H1 (cell line): ENCODE data around the gene LRRC4C. TPM values are rescaled to one million over a fixed set of nuclear protein-coding genes. Genes with fewer than 3 reads are reported as not detected.

Experiments
- CTCF ChIA-PET: fragments of 300-600 bp; sonication (Branson Sonifier 250); formaldehyde crosslinking; loops from one replicate; lab custom pipeline; 2021; ENCODE audit not compliant: partially characterized antibody; lab: Charles Lee
- POLR2A ChIA-PET: fragments of 300-600 bp; sonication (Branson Sonifier 250); formaldehyde crosslinking; loops from one replicate; lab custom pipeline; 2021; ENCODE audit warnings: inconsistent platforms; ENCODE audit not compliant: partially characterized antibody; lab: Charles Lee
- DNase-seq, 2 experiments: peaks; one replicate each; pipeline versions ENCODE4 v3.0.0 to v3.0.0-alpha.2; 2010 to 2022; ENCODE audit warnings: low spot score in 2 of 2, low read depth in 1 of 2, mixed read lengths in 1 of 2
- FAIRE-seq: peaks from 2 replicates; lab custom pipeline; 2011; peaks lifted over from hg19 to GRCh38; lab: Jason Lieb, UNC
- H2AFZ ChIP-seq: 2 replicates; pipeline ENCODE4 v1.8.1; 2012; ENCODE audit warnings: low read length, inconsistent platforms
- H2AK5ac ChIP-seq: 2 replicates; pipeline ENCODE4 v1.6.1; 2013; ENCODE audit warnings: low read depth, low read length
- H2BK120ac ChIP-seq: replicated peaks from 2 replicates; pipeline ENCODE3; 2013; ENCODE audit warnings: low read depth, low read length, inconsistent platforms
- H2BK12ac ChIP-seq: 2 replicates; pipeline ENCODE4 v1.6.1; 2013; ENCODE audit warnings: low read depth, low read length
- H2BK15ac ChIP-seq: 2 replicates; pipeline ENCODE4 v1.6.1; 2013; ENCODE audit warnings: low read length
- H2BK20ac ChIP-seq: 2 replicates; pipeline ENCODE4 v1.6.1; 2013; ENCODE audit warnings: low read length
- H2BK5ac ChIP-seq: 2 replicates; pipeline ENCODE4 v1.6.1; 2013; ENCODE audit warnings: low read depth, low read length
- H3K14ac ChIP-seq: 2 replicates; pipeline ENCODE4 v1.6.1; 2013; ENCODE audit warnings: inconsistent platforms; ENCODE audit not compliant: insufficient read length
- H3K18ac ChIP-seq: 2 replicates; pipeline ENCODE4 v1.6.1; 2013; ENCODE audit warnings: low read length; ENCODE audit errors: extremely low read depth
- H3K23ac ChIP-seq: 2 replicates; pipeline ENCODE4 v1.6.1; 2013; ENCODE audit warnings: inconsistent platforms; ENCODE audit not compliant: insufficient read length
- H3K23me2 ChIP-seq: 2 replicates; pipeline ENCODE4 v1.6.1; 2013; ENCODE audit warnings: low read depth, low read length
- H3K27ac ChIP-seq: 2 replicates; pipeline ENCODE4 v1.6.1; 2011; ENCODE audit warnings: low read depth, low read length, inconsistent platforms
- H3K27me3 ChIP-seq, 4 experiments: replicated peaks in 1 of 4; 1 replicate in 1 of 4; 2 replicates in 3 of 4; pipeline versions ENCODE4 v1.6.1 to v1.8.1; 2011 to 2013; ENCODE audit warnings: low read length in 3 of 4, mild to moderate bottlenecking in 3 of 4, inconsistent platforms in 2 of 4, mixed read lengths in 2 of 4, moderate library complexity in 1 of 4; ENCODE audit not compliant: control insufficient read depth in 3 of 4, insufficient read depth in 3 of 4; ENCODE audit errors: extremely low read depth in 1 of 4
- H3K36me3 ChIP-seq, 4 experiments: 2 replicates each; pipeline versions ENCODE4 v1.6.1 to v1.8.1; 2011 to 2013; ENCODE audit warnings: mild to moderate bottlenecking in 4 of 4, low read length in 3 of 4, moderate library complexity in 2 of 4, control low read depth in 1 of 4, inconsistent platforms in 1 of 4; ENCODE audit not compliant: insufficient read depth in 4 of 4, control insufficient read depth in 2 of 4
- H3K4ac ChIP-seq: replicated peaks from 2 replicates; pipeline ENCODE3; 2013; ENCODE audit warnings: low read length, low read depth, mixed read lengths, inconsistent platforms; ENCODE audit not compliant: insufficient read length
- H3K4me1 ChIP-seq, 4 experiments: replicated peaks in 1 of 4; 1 replicate in 1 of 4; 2 replicates in 3 of 4; pipeline versions ENCODE4 v1.6.1 to v1.8.1; 2011 to 2013; ENCODE audit warnings: low read length in 3 of 4, inconsistent platforms in 2 of 4, mixed read lengths in 1 of 4; ENCODE audit not compliant: insufficient read depth in 4 of 4, control insufficient read depth in 3 of 4
- H3K4me2 ChIP-seq, 2 experiments: 2 replicates each; pipeline versions ENCODE4 v1.6.1 to v1.8.1; 2011 to 2013; ENCODE audit warnings: low read depth in 2 of 2, low read length in 2 of 2, control low read depth in 1 of 2, inconsistent platforms in 1 of 2, mild to moderate bottlenecking in 1 of 2; ENCODE audit not compliant: insufficient read depth in 1 of 2
- H3K4me3 ChIP-seq, 4 experiments: fragments of 200-600, 300-600 bp in 1 of 4; sonication (generic), shearing (Covaris generic), sonication (Bioruptor Twin) in 1 of 4; 2 replicates each; pipeline versions ENCODE4 v1.5.1 to v1.8.1; 2011 to 2016; ENCODE audit warnings: low read length in 4 of 4, low read depth in 3 of 4, control low read depth in 2 of 4, inconsistent platforms in 2 of 4, mild to moderate bottlenecking in 2 of 4, mixed read lengths in 1 of 4, moderate library complexity in 1 of 4; ENCODE audit not compliant: insufficient read depth in 2 of 4; ENCODE audit errors: extremely low read depth in 1 of 4
- H3K56ac ChIP-seq: replicated peaks from 2 replicates; pipeline ENCODE3; 2013; ENCODE audit warnings: low read depth, mild to moderate bottlenecking, mixed read lengths, low read length, inconsistent platforms; ENCODE audit not compliant: insufficient read length
- H3K79me1 ChIP-seq: 2 replicates; pipeline ENCODE4 v1.6.1; 2013; ENCODE audit warnings: low read depth, low read length, control low read depth
- H3K79me2 ChIP-seq, 2 experiments: 2 replicates each; pipeline versions ENCODE4 v1.6.1 to v1.8.1; 2012 to 2013; ENCODE audit warnings: low read length in 2 of 2, mild to moderate bottlenecking in 2 of 2, inconsistent platforms in 1 of 2; ENCODE audit not compliant: insufficient read depth in 2 of 2, control insufficient read depth in 1 of 2
- H3K9ac ChIP-seq, 4 experiments: replicated peaks in 1 of 4; 1 replicate in 1 of 4; 2 replicates in 3 of 4; pipeline versions ENCODE4 v1.6.1 to v1.8.1; 2011 to 2013; ENCODE audit warnings: low read depth in 3 of 4, low read length in 3 of 4, control low read depth in 2 of 4, mild to moderate bottlenecking in 2 of 4, moderate library complexity in 2 of 4, inconsistent platforms in 1 of 4; ENCODE audit errors: extremely low read depth in 1 of 4
- H3K9me3 ChIP-seq, 2 experiments: 2 replicates each; pipeline versions ENCODE4 v1.6.1 to v1.8.1; 2012 to 2013; ENCODE audit warnings: mild to moderate bottlenecking in 2 of 2, moderate library complexity in 2 of 2, control low read depth in 1 of 2, inconsistent platforms in 1 of 2, low read depth in 1 of 2, low read length in 1 of 2, mixed read lengths in 1 of 2; ENCODE audit not compliant: insufficient read depth in 2 of 2
- H4K20me1 ChIP-seq, 2 experiments: replicated peaks in 1 of 2; 2 replicates each; pipeline versions ENCODE3 to v1.8.1; 2011 to 2013; ENCODE audit warnings: inconsistent platforms in 2 of 2, low read length in 2 of 2, mild to moderate bottlenecking in 1 of 2; ENCODE audit not compliant: insufficient read depth in 2 of 2, control insufficient read depth in 1 of 2
- H4K5ac ChIP-seq: 2 replicates; pipeline ENCODE4 v1.6.1; 2013; ENCODE audit warnings: low read length, low read depth, mixed read lengths, inconsistent platforms; ENCODE audit not compliant: insufficient read length
- H4K8ac ChIP-seq: 2 replicates; pipeline ENCODE4 v1.8.0; 2013; ENCODE audit warnings: mild to moderate bottlenecking, moderate library complexity, low read length, inconsistent platforms; ENCODE audit not compliant: insufficient read depth; ENCODE audit errors: extremely low read depth
- H4K91ac ChIP-seq: replicated peaks from 2 replicates; pipeline ENCODE3; 2013; ENCODE audit warnings: low read length, mixed read lengths, inconsistent platforms; ENCODE audit not compliant: insufficient read length
- HDAC6 ChIP-seq: IDR thresholded peaks from one replicate; pipeline ENCODE4 v1.7.1; 2012; ENCODE audit warnings: low read depth, mild to moderate bottlenecking, inconsistent platforms, low read length, moderate library complexity
- MAFK ChIP-seq: IDR thresholded peaks from 2 replicates; pipeline ENCODE4 v1.6.1; 2012; ENCODE audit warnings: low read depth, mild to moderate bottlenecking, improper control_type of control experiment, low read length
- POLR2A ChIP-seq, 2 experiments: IDR thresholded peaks; 1 replicate in 1 of 2; 2 replicates in 1 of 2; pipeline ENCODE4 v1.6.1; 2011; ENCODE audit warnings: low read depth in 2 of 2, low read length in 2 of 2, mild to moderate bottlenecking in 2 of 2; ENCODE audit errors: control extremely low read depth in 1 of 2
- RAD21 ChIP-seq, 2 experiments: IDR thresholded peaks in 1 of 2; conservative IDR thresholded peaks in 1 of 2; 2 replicates each; pipeline ENCODE4 v1.6.1; 2011; ENCODE audit warnings: low read depth in 2 of 2, low read length in 2 of 2, improper control_type of control experiment in 1 of 2, inconsistent platforms in 1 of 2, mild to moderate bottlenecking in 1 of 2, moderate library complexity in 1 of 2
- RXRA ChIP-seq: IDR thresholded peaks from 2 replicates; pipeline ENCODE4 v1.6.1; 2011; ENCODE audit warnings: low read depth, mild to moderate bottlenecking, low read length, moderate library complexity; ENCODE audit not compliant: insufficient read depth
- SIRT6 ChIP-seq: IDR thresholded peaks from one replicate; pipeline ENCODE4 v1.7.1; 2012; ENCODE audit warnings: low read length, inconsistent platforms
- SUZ12 ChIP-seq: fragments of 200-600 bp; sonication (generic); IDR thresholded peaks from 2 replicates; pipeline ENCODE4 v1.6.1; 2012; ENCODE audit warnings: mild to moderate bottlenecking, inconsistent platforms, low read length, moderate library complexity, mixed read lengths
- YY1 ChIP-seq: IDR thresholded peaks from 2 replicates; pipeline ENCODE4 v1.6.1; 2011; ENCODE audit warnings: low read depth, mild to moderate bottlenecking, low read length
- WGBS, 2 experiments: shearing (Covaris generic) in 1 of 2; methylation state at CpG; one replicate each; pipeline versions ENCODE4 v1.1.6 to v1.1.7; 2013 to 2015; ENCODE audit warnings: low lambda C conversion rate in 2 of 2, mixed read lengths in 2 of 2, inconsistent platforms in 1 of 2, low coverage in 1 of 2, missing lambda C conversion rate in 1 of 2; ENCODE audit not compliant: insufficient replicate concordance in 2 of 2, insufficient coverage in 1 of 2, insufficient read length in 1 of 2; ENCODE audit errors: extremely low coverage in 1 of 2, missing lambda C conversion rate in 1 of 2; 5-methylcytosine and 5-hydroxymethylcytosine counted together
- polyA plus RNA-seq, 7 experiments: library from polyadenylated mRNA; depleted of rRNA in 3 of 7; stranded (reverse) in 5 of 7; unstranded in 2 of 7; fragments of >200 nt in 5 of 7; fragments of 200-250 nt in 2 of 7; gene quantifications; 1 replicate in 5 of 7; 2 replicates in 1 of 7; 4 replicates in 1 of 7; pipeline versions ENCODE4 v1.2.1 to v1.2.3, GENCODE V29; 2011 to 2013; ENCODE audit warnings: missing spikeins in 2 of 7, mixed read lengths in 2 of 7
- total RNA-seq: library from RNA; stranded (reverse); fragmentation: NEBNext Ultra II Directional; extraction: Animal tissue kit (Norgen Biotek cat#: 25700); gene quantifications from 2 replicates; pipeline ENCODE4 v1.2.1, GENCODE V29; 2021

Gene LRRC4C
- total and polyA plus RNA-seq, 2 of the 8 experiments (the other 6 are each of a cell fraction or from before 2014, with no cell fraction given), result 0.23 to 2.2 TPM

DNA sequence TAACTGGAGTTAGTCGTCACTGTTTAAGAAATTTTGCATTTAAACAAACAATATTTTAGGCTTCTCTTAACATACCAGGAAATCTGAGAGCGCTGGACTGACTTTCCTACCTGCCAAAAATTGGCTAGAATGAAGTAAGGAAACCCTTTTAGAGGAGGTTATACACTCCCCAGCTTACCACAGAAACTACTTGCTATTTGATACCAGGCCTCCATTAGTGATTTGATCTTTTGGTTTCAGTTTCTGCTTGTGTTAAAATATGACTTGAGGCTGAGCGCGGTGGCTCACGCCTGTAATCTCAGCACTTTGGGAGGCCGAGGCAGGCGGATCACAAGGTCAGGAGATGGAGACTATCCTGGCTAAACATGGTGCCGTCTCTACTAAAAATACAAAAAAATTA lies 419.9 kb downstream of the LRRC4C start:
- H3K18ac ChIP-seq, result no peak overlapping the region
- no peak overlapping the region for H3K4me2 ChIP-seq
- H2BK120ac ChIP-seq, result no peak overlapping the region
- no peak overlapping the region for H2BK15ac ChIP-seq
- peaks cover 0 to 6% (median 0%) of the 10 kb centered on the region in 4 experiments; a peak in 2 of 7 replicates for H3K4me1 ChIP-seq
- no peak for DNase-seq
- POLR2A ChIA-PET, result no interaction called here
- H4K20me1 ChIP-seq, result no peaks in the 10 kb centered on the region
- no peak overlapping the region for H3K4ac ChIP-seq
- H4K8ac ChIP-seq, result no peak overlapping the region
- WGBS, 2 experiments, result 94% methylated on average over 8 of the region's 8 CpGs; no CpG with 5 or more reads in 1 of the 2 experiments
- TF ChIP-seq HDAC6, result no peak
- no peak for TF ChIP-seq SIRT6
- no peak for TF ChIP-seq MAFK
- TF ChIP-seq SUZ12, result no peak
- TF ChIP-seq RXRA, result no peak
- no peak for TF ChIP-seq YY1
- no peak for TF ChIP-seq RAD21 (IDR thresholded peaks at IDR 0.05 in 1 of 2, conservative IDR thresholded peaks at IDR 0.05 in 1 of 2; ENCODE audit: low read depth in 2 of 2, low read length in 2 of 2)
- TF ChIP-seq POLR2A (IDR thresholded peaks at IDR 0.05; ENCODE audit: control extremely low read depth in 1 of 2, low read depth in 2 of 2, low read length in 2 of 2), result no peak
- TF ChIP-seq, all 59 proteins: peak for 0
- Histone ChIP-seq H3K79me1 (no peaks in the 10 kb centered on the region), H3K23me2 (no peaks in the 10 kb centered on the region), H2BK20ac (no peak overlapping the region), H4K5ac (no peak overlapping the region), H2AFZ (no peak overlapping the region), H4K91ac (no peak overlapping the region), H3K27ac (no peak overlapping the region), H3K27me3 (no peaks in the 10 kb centered on the region), H2BK5ac (no peak overlapping the region), H3K56ac (no peak overlapping the region), H3K36me3 (no peaks in the 10 kb centered on the region), H3K14ac (no peak overlapping the region), H3K23ac (no peak overlapping the region), H2AK5ac (no peak overlapping the region), H2BK12ac (no peak overlapping the region), H3K4me3 (no peak overlapping the region), H3K9ac (no peak overlapping the region), H3K79me2 (no peaks in the 10 kb centered on the region), H3K9me3 (no peaks in the 10 kb centered on the region)
- CTCF ChIA-PET, result interaction anchor here (1.1 kb wide), 1 partner anchor 8 kb away, joined by 3 read pairs; no protein-coding TSS in a partner anchor
- no peak for FAIRE-seq
